Activated CD4-positive, alpha-beta T cell treated with anti-CD3 and anti-CD28 coated beads, Interleukin-2, amount 50 U/mL, for 4 hours (primary cell): ENCODE data around the gene ARL8A.
A peak's percentile ranks its signal among the peaks of the same experiment; 100 is the strongest.
"Not testable (repeated sequence)": the region's sequence is repeated elsewhere in the genome, so short reads cannot be mapped to it uniquely, and the experiment has no call there.

Experiments
- DNase-seq, 2 experiments: peaks; one replicate each; pipeline ENCODE4 v3.0.0-alpha.2; 2020

The ARL8A gene

DNA sequence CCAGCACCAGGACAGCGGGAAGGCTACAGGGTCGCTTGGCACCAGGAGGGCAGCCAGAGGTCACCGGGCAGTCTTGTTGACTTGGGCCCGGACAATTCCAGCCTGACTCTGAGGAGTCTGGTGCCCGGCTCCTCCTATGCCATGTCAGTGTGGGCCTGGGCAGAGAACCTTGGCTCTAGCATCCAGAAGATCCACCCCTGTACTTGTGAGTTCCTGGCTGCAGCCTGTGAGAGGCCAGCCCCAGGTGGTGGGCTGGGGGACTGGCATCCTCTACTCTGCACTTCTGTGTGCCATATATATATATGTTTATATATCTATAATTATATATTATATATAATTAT is 27.4 kb upstream of the ARL8A start:
- DNase-seq: no peak

DNA sequence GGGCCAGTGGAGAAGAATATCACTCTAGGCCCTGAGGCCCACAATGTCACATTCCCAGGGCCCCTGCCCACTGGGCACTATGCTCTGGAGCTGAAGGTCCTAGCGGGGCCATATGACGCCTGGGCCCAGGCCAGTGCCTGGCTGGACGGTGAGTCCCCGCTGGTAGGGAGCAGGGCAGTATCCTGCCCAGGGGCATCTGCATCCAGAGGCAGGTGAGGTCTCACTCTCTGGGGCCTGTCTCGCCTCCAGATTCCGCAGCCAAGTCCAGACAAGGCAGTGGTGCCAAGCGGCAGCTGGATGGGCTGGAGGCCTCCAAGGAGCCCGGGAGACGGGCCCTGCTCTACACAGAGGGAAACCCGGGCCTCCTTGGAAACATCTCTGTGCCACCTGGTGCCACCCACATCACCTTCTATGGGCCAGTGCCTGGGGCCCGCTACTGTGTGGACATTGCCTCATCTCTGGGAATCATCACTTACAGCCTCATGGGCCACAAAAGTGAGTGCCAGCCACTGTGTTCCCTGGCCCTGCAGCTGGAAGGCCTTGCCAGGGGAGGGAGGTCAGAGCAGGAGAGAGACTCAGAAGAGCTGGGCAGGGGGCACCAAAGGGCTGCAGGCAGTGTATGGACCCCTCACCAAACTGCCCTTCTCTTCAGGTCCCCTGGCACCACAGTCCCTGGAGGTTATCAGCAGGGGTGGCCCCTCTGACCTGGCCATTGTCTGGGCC is 26.9 kb upstream of the ARL8A start:
- no peak for DNase-seq

DNA sequence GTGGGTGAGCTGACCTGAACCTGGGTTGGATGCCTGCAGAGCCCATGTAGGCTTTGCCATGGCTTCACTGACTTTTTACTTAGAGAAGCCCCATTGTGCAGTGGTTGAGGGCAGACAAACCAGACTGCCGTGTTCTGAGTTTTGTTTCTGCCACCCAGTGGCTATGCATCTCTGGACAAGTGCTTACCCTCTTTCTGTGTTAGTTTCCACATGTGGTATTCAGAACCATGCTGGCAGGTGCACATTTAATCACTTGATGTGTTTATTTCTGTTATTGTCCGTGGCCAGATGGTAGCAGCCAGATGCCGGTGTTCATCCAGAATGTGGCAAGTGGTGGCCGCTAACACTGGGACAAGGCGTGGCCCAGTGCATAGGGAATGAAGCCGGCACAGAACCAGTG is 26.2 kb upstream of the ARL8A start:
- no peak for DNase-seq

DNA sequence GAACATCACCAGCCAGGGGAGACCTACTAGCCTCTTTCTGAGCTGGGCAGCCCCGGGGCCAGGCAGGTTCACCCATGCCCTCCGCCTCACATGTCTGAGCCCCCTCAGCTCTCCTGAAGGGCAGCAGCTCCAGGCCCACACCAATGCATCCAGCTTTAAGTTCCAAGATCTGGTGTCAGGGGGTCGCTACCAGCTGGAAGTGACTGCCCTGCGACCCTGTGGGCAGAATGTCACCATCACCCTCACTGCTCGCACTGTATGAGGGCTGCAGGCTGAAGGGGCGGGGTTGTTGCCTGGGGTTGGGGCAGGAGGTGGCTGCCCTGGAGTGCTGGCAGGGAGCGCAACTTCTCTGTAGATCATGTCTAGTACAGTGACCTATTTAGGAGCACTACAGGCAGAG is 24.3 kb upstream of the ARL8A start:
- DNase-seq: no peak

DNA sequence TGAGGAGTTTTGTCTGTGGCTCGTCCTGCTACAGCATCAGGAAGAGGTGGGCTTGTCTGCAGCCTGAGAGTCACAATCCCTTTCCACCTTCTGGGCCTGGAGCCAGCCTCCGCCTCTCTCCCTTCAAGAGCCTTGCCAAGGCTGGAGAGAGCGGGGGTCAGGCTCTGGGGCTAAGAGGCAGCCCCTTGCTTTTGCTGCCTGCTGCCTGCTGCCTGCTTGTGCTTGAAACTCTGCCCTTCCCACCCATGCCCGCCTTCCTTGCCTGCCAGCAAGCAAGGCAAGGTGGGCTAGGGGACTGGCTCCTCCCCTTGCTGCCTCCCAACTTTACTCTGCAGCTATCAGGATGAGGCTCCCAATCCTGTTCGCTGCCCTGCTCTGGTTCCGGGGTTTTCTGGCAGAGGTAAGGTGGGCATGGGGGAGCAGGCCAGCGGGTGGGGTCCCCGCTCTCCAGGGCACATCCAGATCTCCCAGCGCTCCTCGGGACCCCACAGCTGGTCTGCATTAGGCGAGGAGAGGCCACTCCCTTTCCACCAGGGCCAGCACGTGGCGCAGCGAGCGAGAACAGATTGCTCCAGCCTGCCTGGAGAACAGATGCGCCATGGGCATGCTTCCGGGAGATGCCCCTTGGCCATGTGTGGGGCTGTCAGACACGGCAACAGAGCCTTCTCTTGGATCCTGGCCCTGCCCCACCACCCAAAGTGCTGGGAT is 23.3 kb upstream of the ARL8A start:
- no peak for DNase-seq

DNA sequence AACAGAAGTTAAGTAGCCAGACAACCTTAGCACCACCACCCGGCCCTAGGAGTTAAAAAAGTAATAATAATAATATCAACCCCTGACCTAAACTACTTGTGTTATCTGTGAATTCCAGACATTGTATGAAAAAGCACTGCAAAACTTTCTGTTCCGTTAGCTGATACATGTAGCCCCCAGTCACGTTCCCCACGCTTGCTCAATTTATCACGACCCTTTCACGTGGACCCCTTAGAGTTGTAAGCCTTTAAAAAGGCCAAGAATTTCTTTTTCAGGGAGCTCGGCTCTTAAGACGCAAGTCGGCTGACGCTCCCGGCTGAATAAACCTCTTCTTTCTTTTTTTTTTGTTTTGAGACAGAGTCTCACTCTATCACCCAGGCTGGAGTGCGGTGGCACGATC is 22.5 kb upstream of the ARL8A start:
- not testable (repeated sequence) for DNase-seq

DNA sequence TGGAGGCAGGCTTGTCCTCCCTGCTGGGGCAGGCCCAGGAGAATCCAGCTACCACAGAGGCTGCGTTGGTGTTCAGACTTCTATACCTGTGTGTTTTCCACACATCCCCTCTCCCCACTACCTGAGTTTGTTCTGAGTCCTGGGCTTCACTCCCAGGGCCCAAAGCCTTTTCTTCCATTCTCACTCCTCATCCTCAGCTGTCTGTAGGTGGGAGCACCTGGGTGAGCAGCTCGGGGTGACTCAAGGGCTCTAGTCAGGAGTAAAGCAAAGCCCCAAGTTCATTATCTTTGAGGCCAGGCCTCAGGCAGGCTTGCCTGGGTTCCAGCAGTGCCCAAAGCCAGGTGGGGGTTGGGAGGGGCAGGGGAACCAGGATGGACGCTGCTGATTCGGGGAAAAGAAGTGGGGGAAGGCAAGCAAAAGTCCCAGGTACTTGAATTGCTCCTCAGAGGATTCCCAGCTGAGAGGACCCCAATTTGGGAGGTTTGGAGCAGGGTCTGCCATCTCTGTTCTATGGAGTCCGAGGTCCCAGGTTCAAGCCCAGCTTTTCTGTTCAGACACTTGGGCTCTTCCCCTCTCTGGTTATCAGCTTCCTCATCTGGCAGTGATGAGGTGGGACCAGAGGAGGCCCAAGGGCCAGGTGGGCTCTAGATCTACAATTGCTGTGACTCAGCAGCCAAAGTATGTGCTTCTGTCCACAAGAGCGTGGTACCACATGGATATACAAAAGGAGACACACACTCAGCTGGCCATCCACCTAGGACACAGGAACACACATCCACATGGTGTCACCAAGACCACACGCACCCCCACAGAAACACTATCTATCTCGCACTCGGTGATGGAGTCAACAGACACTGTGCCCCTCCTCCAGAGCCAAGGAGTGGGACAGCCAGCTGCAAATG is 21.7 kb upstream of the ARL8A start:
- no peak for DNase-seq

DNA sequence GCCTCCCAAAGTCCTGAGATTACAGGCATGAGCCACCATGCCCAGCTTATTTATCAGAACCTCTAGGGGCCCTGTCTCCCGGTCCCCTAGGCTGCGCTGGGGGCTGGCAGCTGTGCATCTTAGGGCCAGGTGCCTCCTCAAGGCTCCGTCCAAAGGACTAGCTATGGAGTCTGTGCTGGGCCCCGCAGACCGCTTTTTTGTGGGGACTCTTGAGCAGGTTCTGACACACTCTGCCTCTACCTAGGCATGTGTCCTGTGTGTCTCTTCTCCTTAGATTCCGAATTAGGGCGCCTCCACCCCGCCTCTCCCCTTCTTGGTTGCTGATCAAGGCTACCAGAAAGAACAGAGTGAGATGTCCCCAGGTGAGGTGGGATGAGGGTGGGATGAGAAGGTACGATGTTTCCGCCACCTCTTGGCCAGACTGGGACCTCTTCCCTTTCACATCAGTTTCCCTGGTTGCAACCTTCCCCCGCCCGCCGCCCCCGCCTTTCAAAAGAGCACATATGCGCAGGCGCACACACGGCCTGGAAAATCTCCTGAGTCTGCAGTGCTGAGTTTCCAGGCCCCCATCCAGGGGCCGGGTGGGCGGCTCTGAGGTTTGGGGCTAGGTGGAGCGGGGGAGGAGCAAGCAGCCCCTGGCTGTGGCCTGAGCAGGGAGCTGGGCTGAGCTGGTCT is 20.9 kb upstream of the ARL8A start:
- DNase-seq: peak; percentile 51 to 58

DNA sequence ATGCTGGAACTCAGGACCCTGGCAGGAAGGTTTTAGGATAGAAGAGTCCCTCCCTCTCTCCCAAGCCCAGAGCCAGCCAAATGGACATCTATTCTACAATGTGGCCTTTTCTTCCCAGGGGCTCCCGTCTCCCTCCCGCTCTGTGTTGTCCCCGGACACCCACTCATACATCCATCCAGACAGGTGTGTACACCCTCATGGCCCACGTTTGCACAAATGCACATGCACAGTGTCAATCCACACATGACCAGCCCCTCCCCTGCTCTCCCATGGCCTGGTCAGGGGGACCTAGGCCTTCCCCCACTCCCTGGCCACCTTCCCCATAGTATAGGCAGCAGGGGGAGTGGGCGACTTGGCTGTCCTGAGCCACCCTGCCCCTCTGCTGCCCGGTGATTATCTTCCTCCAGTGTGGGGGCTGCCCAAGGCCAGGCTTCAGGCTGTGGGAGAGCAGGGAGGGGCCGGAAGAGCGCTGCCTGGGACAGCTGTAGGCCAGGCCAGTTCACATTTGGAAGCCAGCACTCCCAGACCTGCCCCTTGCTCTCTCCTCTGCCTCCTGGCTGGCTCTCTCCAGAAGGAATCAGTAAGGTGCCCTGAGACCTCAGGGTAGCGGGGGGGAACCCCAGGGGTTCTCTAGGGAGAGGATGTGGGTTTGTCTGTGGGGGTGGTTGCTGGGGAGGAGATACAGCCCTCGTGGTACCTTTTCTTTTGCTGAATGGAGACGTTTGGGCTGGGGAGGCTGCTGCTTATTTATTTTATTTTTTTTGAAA is 19.9 kb upstream of the ARL8A start:
- peak; percentile 56 to 65 for DNase-seq

DNA sequence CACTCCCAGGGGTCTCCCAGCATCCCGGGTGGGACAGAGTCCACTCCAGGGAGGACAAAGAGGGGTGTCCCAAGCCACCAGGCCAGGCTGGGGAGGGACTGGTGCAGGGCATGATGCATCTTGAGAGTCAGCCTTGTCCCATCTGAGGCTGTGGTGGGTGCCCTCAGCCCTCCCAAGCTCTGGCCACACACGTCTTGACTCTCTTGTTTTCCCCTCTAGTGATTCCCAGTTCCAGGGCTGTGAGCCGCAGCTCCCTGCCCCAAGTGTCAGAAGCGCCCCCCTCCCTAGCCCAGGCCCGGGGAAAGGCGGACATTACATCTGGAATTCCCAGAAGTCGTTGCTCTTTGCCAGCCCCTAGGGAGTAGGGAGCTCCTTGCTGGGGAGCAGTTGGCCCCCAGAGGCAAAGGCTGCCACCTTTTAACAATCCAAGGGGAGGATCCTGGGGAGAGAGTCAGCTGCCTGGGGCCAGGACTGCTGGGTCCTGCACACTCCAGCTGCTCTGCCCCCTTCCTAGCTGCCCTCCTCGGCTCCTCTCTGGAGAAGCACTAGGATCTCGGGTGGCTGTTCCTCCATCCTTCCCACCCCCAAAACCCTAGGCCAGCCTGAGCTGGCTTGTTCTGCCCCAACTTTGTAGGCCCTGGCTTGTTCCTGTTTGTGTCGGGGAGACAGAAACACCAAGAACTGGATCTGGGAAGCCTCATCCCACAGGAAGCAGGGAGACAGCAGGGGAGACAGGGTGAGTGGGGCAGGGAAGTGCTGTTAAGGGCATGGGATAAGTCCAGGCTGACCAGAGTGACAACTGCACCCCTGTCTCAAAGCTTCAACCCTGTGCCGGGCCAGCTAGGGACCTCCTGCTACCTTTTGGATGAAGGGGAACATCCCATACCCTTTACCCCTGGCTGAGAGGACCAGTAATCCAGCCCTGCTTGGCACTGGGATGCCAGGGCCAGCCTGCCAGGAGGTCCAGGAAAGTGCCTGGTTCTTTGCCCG is 19.0 kb upstream of the ARL8A start:
- DNase-seq: no peak

DNA sequence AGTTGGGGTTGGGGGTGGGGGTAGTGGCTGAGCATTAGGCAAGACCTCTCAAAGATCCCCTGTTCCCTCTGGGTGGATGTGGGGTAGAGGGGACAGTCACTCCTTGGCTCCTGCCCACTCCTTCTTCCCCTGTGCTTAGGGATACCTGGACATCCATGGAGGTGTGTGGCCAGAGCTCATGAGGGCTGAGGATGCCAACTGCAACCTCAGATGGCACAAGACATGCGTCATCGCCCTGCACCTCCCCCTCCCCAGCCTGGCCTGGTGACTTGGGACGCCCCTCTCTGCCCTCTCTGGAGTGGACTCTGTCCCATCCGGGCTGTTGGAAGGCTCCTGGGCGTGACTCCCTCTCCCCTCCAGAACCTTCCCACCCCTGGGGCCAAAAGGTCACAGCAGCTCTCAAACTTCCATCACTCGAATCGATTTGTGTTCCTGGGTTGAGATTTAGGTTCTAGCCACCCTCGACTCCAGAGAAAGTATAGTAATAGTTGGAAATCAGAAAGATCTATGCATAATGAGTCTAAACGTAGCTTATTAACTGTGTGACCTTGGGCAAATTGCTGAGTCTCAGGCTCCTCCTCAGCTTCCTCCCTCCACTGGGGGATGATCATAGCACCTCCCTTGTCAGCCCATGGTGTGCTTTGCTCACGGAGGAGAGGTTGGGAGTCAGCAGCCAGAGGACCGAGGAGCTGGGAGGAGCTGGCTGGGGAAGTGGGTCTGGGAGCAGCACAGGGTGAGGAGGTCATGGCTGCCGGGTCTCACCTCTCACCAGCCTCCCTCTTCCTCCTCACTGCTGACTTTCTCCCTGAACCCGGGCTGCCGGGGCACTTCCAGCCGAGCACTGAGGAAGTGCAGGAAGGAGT is 18.1 kb upstream of the ARL8A start:
- no peak for DNase-seq

DNA sequence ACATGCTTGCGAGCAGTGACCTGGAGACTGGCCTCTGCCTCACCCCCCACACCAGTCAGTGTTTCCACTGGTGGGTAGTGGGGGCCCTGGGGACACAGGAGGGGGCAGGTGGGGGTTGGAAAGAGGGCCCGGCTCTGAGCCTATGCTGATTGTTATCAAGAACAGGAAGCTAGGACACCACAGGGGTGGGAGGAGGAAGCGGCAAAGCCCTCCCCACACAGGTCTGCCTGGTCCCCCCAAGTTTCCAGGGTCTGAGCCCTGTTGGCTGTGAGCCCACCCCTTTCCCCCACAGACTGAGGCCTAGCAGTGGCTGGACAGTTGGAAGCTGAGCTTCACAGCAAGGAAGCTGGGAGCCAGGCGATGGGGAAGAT is 17.5 kb upstream of the ARL8A start:
- peak; percentile 39 to 45 for DNase-seq

DNA sequence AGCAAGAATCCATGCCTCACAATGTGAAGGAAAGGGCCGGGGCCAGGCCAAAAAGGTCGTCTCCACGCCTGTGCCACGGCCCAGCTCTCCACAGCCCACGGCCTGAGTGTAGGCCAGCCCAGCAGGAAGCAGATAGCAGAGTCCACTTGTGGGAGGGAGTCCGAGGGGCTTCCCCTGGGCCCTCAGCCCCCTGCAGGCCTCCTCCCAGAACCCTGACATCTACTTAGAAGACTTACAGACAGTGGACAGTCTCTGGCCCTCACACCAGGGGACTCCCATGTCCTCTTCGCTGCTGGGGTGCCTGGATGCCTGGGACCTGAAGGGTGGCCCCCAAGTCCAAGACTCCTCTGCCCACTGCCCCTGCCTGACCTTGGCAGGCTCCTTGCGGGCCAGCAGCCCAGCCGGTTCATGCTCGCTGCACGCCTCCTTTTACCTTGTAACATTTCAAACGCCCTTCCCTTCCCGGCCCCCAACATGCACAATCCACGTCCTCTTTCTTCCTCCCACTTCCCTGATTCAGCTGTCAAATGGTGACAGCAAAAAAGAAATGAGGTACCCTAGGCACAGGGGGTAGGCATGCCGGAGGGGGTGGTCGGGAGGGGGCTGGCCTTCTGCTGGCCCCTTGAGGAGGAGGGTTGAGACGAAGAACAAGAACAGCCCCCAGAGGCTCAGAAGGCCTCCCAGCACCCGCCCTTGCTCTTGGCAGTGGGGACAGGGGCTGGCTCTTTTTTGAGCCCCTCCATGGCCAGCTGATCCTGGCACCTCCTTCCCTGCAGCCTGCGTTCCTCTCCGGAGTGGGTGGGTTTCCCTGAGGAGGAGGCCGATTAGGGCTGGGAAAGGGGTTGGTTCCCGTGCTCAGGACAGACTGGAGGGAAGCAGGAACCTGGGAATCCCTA is 16.9 kb upstream of the ARL8A start:
- no peak for DNase-seq

DNA sequence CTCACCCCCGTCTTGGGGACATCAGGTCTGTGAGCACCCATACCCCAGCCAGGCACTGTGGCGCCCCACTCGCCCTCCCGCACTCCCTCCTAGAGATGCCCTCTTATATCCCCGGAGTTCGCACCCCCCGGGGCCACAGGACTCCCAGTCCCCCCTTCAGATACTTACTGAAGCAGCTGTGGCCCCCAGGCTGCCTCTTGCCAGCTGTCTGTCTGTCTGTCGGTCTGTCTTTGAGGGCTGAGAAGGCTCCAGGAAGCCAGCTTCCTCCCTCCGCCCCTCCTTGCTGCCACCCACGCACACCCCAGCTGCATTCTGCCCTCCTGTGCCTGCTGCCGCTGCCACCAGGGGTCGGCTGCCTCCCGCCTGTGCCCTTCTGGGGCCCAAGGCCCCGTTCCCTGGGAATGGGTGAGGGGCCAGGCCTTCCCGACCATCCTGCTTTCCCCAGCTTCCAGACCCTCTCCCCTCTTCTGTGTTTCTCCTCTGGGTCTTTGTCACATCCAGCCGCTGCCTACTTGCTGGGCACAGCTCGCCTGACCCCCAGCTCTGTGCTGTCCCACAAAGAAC is 15.9 kb upstream of the ARL8A start, which contains the start of gene PTPN7:
Gene PTPN7 (minus strand): TSS at position 226 of the 564 bp plus-strand sequence. CDS start 1,200 bp downstream, outside the sequence.
- peak; percentile 90 to 92 for DNase-seq

DNA sequence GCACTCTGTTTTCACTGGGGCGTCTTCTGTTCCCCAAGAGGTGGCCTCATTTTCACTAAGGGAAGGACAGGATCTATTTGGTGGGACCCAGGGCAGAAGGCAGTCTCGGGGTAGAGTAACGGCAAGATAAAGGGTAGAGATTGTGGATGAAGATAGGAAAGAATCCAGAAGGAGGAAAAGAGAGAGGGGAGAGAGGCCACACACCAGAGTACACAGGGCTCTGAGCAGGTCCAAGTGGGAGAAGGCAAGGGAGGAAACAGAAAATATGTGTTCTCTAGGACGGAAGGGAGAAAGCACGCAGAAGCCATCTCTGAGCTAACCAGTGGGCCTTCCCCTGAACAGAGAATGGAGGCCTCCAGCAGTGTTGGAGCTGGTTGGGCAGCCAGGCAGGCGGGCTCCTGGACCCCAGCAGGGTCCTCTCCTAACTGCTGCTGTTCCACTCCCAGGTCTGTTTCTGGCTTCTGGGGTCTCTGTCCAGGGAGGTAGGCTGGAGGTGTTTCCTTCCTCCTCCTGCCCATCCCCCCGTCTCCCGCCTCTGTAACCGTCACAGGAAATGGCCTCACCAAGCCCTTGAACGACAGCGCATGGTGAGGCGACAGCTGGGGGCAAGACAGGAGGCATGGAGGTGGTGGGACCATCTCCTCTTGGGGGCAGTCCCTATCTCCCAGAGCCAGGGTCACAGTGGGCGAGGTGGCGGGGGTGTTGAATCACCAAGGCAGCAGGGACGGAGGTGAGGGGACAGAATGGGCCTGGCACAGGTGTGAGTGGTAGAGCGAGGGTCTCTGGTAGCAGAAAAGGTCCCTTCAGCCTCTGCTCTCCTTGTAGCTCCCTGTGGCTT is 15.2 kb upstream of the ARL8A start:
- peak; percentile 36 to 42 for DNase-seq

DNA sequence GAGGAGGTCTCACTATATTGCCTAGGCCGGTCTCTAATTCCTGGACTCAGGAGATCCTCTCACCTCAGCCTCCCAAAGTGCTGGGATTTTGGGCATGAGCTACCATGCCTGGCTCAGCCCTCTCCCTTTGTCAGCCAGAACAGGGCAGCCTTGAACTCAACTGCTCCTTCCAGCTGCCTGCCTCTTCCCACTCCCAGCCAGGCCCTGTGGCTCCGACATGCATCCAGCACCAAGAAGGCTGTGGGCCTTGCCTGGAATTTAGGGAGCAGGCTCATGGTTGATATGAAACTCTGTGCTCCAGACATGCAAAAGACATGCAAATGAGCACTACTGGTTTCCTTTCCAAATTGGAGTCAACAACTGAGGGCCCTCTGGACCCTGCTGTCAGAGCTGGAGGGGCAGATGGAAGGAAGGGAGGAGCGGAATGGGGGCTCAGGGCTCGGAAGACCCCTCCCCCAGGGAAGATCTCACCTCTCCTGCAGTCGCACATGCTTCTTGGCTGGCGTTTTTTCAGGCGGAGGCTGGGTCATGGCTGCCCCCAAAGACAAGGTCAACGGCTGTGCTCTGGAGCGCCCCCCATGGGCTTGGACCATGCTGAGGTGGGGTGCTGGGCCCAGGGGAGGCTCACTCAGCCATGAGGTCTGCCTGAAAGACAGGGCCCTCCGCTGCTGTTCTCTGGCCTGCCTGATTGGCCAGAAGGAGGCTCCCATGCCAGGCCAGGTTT is 14.4 kb upstream of the ARL8A start:
- DNase-seq: no peak

DNA sequence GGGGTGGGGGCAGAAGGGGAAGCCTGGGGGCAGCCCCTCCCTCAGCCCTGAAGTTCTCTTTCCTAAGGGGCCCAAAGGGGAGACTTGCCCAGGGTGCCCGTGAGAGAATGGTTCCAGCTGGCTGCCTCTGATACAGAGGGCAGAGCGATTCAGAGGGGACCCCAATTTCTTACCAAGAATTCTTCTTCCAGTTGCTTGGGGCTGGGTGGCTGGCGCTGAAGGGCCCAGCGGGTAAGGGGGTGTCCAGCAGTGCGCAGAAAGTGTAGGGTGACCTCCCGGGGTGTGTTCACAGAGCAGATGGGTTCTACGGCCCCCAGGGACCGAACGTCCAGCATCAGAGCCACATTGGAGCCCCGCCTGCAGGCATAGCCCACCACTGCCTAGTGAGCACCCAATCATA is 13.4 kb upstream of the ARL8A start:
- DNase-seq: no peak
